ENCODE results near the gene TCF4.

- no peak for TF ChIP-seq SP1 (IDR thresholded peaks at IDR 0.05)
- no peak for TF ChIP-seq ELF4 (IDR thresholded peaks at IDR 0.05)
- no peak for TF ChIP-seq FOXM1 (IDR thresholded peaks at IDR 0.05; ENCODE audit: borderline replicate concordance)
- TF ChIP-seq SUZ12 (IDR thresholded peaks at IDR 0.05): no peak
- no peak for TF ChIP-seq FOXA1 (IDR thresholded peaks at IDR 0.05)
- no peak for TF ChIP-seq BHLHE40 (IDR thresholded peaks at IDR 0.05; ENCODE audit: borderline replicate concordance)
- no peak for TF ChIP-seq ZNF384 (IDR thresholded peaks at IDR 0.05)
- TF ChIP-seq ARNT (IDR thresholded peaks at IDR 0.05): no peak
- TF ChIP-seq HDGF (IDR thresholded peaks at IDR 0.05; ENCODE audit: borderline replicate concordance): no peak
- TF ChIP-seq, protein P1, sequence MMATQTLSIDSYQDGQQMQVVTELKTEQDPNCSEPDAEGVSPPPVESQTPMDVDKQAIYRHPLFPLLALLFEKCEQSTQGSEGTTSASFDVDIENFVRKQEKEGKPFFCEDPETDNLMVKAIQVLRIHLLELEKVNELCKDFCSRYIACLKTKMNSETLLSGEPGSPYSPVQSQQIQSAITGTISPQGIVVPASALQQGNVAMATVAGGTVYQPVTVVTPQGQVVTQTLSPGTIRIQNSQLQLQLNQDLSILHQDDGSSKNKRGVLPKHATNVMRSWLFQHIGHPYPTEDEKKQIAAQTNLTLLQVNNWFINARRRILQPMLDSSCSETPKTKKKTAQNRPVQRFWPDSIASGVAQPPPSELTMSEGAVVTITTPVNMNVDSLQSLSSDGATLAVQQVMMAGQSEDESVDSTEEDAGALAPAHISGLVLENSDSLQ (IDR thresholded peaks at IDR 0.05): no peak
These were observed 232.8 kb downstream of the TCF4 start for GRCh38 chr18:55355223-55355622.

All from HEK293T (cell line).